ENCODE results near the gene PKLR. TPM values are rescaled to one million over a fixed set of nuclear protein-coding genes. Genes with fewer than 3 reads are reported as not detected.
A peak's percentile ranks its signal among the peaks of the same experiment; 100 is the strongest.

Gene PKLR
- total and polyA plus RNA-seq, 9 donors, result 0.41 TPM; not detected in 8

GRCh38 chr1:155242805-155243358 is 58.4 kb downstream of the PKLR start:
- H3K4me3 ChIP-seq, result no peak overlapping the region
- H3K4me1 ChIP-seq (ENCODE audit: insufficient read depth), result peaks cover 2% of the 10 kb centered on the region
- 72 to 86% (median 84%) methylated on average over 3 of the region's 3 CpGs for WGBS, 3 donors
- TF ChIP-seq POLR2A (IDR thresholded peaks at IDR 0.05) (no peak), EP300 (IDR thresholded peaks at IDR 0.05) (no peak), CTCF (IDR thresholded peaks at IDR 0.05) (no peak)
- no peak for DNase-seq
- no peaks in the 10 kb centered on the region for H3K27me3 ChIP-seq
- no peaks in the 10 kb centered on the region for H3K9me3 ChIP-seq
- H3K27ac ChIP-seq, result peak overlapping the region in 1 of 2 donors; percentile 85
- H3K36me3 ChIP-seq, result no peaks in the 10 kb centered on the region
- intact Hi-C loops (cut with DNase I), result loop anchor here in 1 of 4 donors (5.0 kb wide), 1 partner anchor 36 kb away; the partner anchor contains the start of genes MTX1 and THBS3

- 74 to 76% (median 75%) methylated on average over 4 of the region's 4 CpGs for WGBS, 3 donors
- intact Hi-C loops (cut with DNase I), result loop anchor here in 1 of 4 donors (5.0 kb wide), 1 partner anchor 35 kb away; the partner anchor contains the start of genes MTX1 and THBS3
- H3K4me1 ChIP-seq (ENCODE audit: insufficient read depth), result peaks cover 2% of the 10 kb centered on the region
- no peaks in the 10 kb centered on the region for H3K36me3 ChIP-seq
- H3K4me3 ChIP-seq, result no peak overlapping the region
- no peak for TF ChIP-seq POLR2A (IDR thresholded peaks at IDR 0.05)
- TF ChIP-seq EP300 (IDR thresholded peaks at IDR 0.05), result no peak
- no peak for TF ChIP-seq CTCF (IDR thresholded peaks at IDR 0.05)
- no peak for DNase-seq
- H3K27me3 ChIP-seq, result no peaks in the 10 kb centered on the region
- H3K9me3 ChIP-seq, result no peaks in the 10 kb centered on the region
- H3K27ac ChIP-seq, result no peak overlapping the region
Measured at GRCh38 chr1:155241841-155242264, 59.4 kb downstream of the PKLR start.

- Histone ChIP-seq H3K4me3 (peak overlapping the region; percentile 35), H3K4me1 (ENCODE audit: insufficient read depth) (peaks cover 2% of the 10 kb centered on the region), H3K27me3 (no peaks in the 10 kb centered on the region), H3K27ac (no peak overlapping the region), H3K9me3 (no peaks in the 10 kb centered on the region), H3K36me3 (no peaks in the 10 kb centered on the region)
- TF ChIP-seq POLR2A (IDR thresholded peaks at IDR 0.05) (no peak), CTCF (IDR thresholded peaks at IDR 0.05) (no peak), EP300 (IDR thresholded peaks at IDR 0.05) (no peak)
- intact Hi-C loops (cut with DNase I), result loop anchor here in 1 of 4 donors (5.0 kb wide), 1 partner anchor 34 kb away; the partner anchor contains the start of genes MTX1 and THBS3
- DNase-seq, result peak in 3 of 5 donors; percentile 56 to 76 (median 61)
- WGBS, 3 donors, result 10 to 11% (median 11%) methylated on average over 4 of the region's 4 CpGs
Measured at GRCh38 chr1:155241069-155241679, 60.1 kb downstream of the PKLR start.

MicroRNAs within 50 kb of the gene (microRNA counts, 767-probe panel; counts per million panel counts)
- microRNA hsa-miR-555, result 530 counts per million, percentile 78 among the panel's probes with 10 or more counts

Small RNA genes within 50 kb of the gene (microRNA-seq; reads per million reads assigned to microRNA genes)
- gene MIR555, result 0 to 0.38 (median 0.18) reads per million in 3 donors

Other genes starting within 250 kb of the PKLR start
- 10 to 100 TPM in 5 of 7 donors, 1 to 10 TPM in 2; 8.6 to 14.1 (median 12.2) TPM for gene EFNA4, start 237.7 kb downstream of the PKLR start, total RNA-seq
- 10 to 100 TPM in 1 of 2 donors, 1 to 10 TPM in 1; 7.3 to 10.6 TPM for gene EFNA4, start 237.7 kb downstream of the PKLR start, polyA plus RNA-seq
- 1 to 10 TPM; 1.3 to 3.7 (median 2.4) TPM for gene EFNA3, start 222.6 kb downstream of the PKLR start, total RNA-seq
- gene EFNA3, start 222.6 kb downstream of the PKLR start, polyA plus RNA-seq, result 1 to 10 TPM; 1.6 to 2.1 TPM
- gene EFNA1, start 173.6 kb downstream of the PKLR start, total RNA-seq, result 10 to 100 TPM; 12.1 to 51.6 (median 16.6) TPM
- gene EFNA1, start 173.6 kb downstream of the PKLR start, polyA plus RNA-seq, result 10 to 100 TPM; 18.6 to 27.3 TPM
- 10 to 100 TPM; 10.8 to 31.4 (median 16.8) TPM for gene SLC50A1, start 165.6 kb downstream of the PKLR start, total RNA-seq
- 10 to 100 TPM; 19.7 to 50.2 TPM for gene SLC50A1, start 165.6 kb downstream of the PKLR start, polyA plus RNA-seq
- 100 to 1,000 TPM in 1 of 7 donors, 10 to 100 TPM in 6; 59.3 to 126 (median 85.5) TPM for gene DPM3, start 160.9 kb downstream of the PKLR start, total RNA-seq
- gene DPM3, start 160.9 kb downstream of the PKLR start, polyA plus RNA-seq, result 100 to 1,000 TPM in 1 of 2 donors, under 1 TPM in 1; 0.70 to 168 TPM
- gene KRTCAP2, start 128.1 kb downstream of the PKLR start, total RNA-seq, result 100 to 1,000 TPM in 6 of 7 donors, 10 to 100 TPM in 1; 96.5 to 209 (median 158) TPM
- 100 to 1,000 TPM; 219 to 499 TPM for gene KRTCAP2, start 128.1 kb downstream of the PKLR start, polyA plus RNA-seq
- under 1 TPM in 6 of 7 donors, not detected in 1; 0.12 to 0.87 (median 0.54) TPM for gene TRIM46, start 127.6 kb downstream of the PKLR start, total RNA-seq
- under 1 TPM; 0.12 to 0.24 TPM for gene TRIM46, start 127.6 kb downstream of the PKLR start, polyA plus RNA-seq
- 10 to 100 TPM; 19.9 to 50.2 (median 29.1) TPM for gene THBS3, start 93.5 kb downstream of the PKLR start, total RNA-seq
- gene THBS3, start 93.5 kb downstream of the PKLR start, polyA plus RNA-seq, result 10 to 100 TPM; 23.1 to 28.2 TPM
- gene MTX1, start 92.7 kb downstream of the PKLR start, total RNA-seq, result 10 to 100 TPM; 18.5 to 33.4 (median 27.7) TPM
- gene MTX1, start 92.7 kb downstream of the PKLR start, polyA plus RNA-seq, result 10 to 100 TPM; 15.6 to 35.4 TPM
- 10 to 100 TPM; 10.8 to 22.4 (median 20.2) TPM for gene ENTREP3, start 46.0 kb downstream of the PKLR start, total RNA-seq
- gene ENTREP3, start 46.0 kb downstream of the PKLR start, polyA plus RNA-seq, result 10 to 100 TPM in 1 of 2 donors, 1 to 10 TPM in 1; 9.3 to 11.8 TPM
- 10 to 100 TPM; 27.1 to 63.0 (median 40.7) TPM for gene SCAMP3, start 39.1 kb downstream of the PKLR start, total RNA-seq
- gene SCAMP3, start 39.1 kb downstream of the PKLR start, polyA plus RNA-seq, result 10 to 100 TPM; 40.9 to 46.6 TPM
- 10 to 100 TPM; 37.9 to 60.9 (median 50.1) TPM for gene CLK2, start 27.9 kb downstream of the PKLR start, total RNA-seq
- gene CLK2, start 27.9 kb downstream of the PKLR start, polyA plus RNA-seq, result 10 to 100 TPM; 46.4 to 51.3 TPM
- 1 to 10 TPM in 6 of 7 donors, under 1 TPM in 1; 0.69 to 7.1 (median 4.4) TPM for gene HCN3, start 24.0 kb downstream of the PKLR start, total RNA-seq
- 1 to 10 TPM; 2.5 to 2.9 TPM for gene HCN3, start 24.0 kb downstream of the PKLR start, polyA plus RNA-seq
- gene FDPS, start 7.4 kb upstream of the PKLR start, total RNA-seq, result 100 to 1,000 TPM in 2 of 7 donors, 10 to 100 TPM in 5; 50.7 to 177 (median 74.9) TPM
- gene FDPS, start 7.4 kb upstream of the PKLR start, polyA plus RNA-seq, result 100 to 1,000 TPM in 1 of 2 donors, 10 to 100 TPM in 1; 80.8 to 423 TPM
- 10 to 100 TPM; 13.5 to 55.6 (median 29.9) TPM for gene RUSC1, start 19.5 kb upstream of the PKLR start, total RNA-seq
- gene RUSC1, start 19.5 kb upstream of the PKLR start, polyA plus RNA-seq, result 10 to 100 TPM; 20.0 to 24.9 TPM